KMS-11 (cell line): Measurements from ENCODE around the gene NOL11.

Experiments used
- H2AFZ ChIP-seq: fragments of 200-600 bp; sonication (generic); 2 replicates; pipeline ENCODE4 v1.6.1; 2016; ENCODE audit warnings: antibody characterized with exemption, mixed run types, low read depth
- H3K27ac ChIP-seq: fragments of 200-600 bp; sonication (generic); 2 replicates; pipeline ENCODE4 v1.6.1; 2016; ENCODE audit warnings: mild to moderate bottlenecking, mixed run types
- H3K27me3 ChIP-seq: fragments of 200-600 bp; sonication (generic); 2 replicates; pipeline ENCODE4 v1.6.1; 2017; ENCODE audit warnings: mild to moderate bottlenecking, low read depth, mixed run types, moderate library complexity; ENCODE audit not compliant: insufficient read depth
- H3K36me3 ChIP-seq: fragments of 200-600 bp; sonication (generic); 2 replicates; pipeline ENCODE4 v1.6.1; 2017; ENCODE audit warnings: mild to moderate bottlenecking, mixed run types; ENCODE audit not compliant: insufficient read depth
- H3K4me1 ChIP-seq: fragments of 200-600 bp; sonication (generic); 2 replicates; pipeline ENCODE4 v1.6.1; 2016; ENCODE audit warnings: mild to moderate bottlenecking, low read depth, mixed run types; ENCODE audit not compliant: poor library complexity, severe bottlenecking
- H3K4me2 ChIP-seq: fragments of 200-600 bp; sonication (generic); 2 replicates; pipeline ENCODE4 v1.7.0; 2016; ENCODE audit warnings: mild to moderate bottlenecking, mixed run types
- H3K4me3 ChIP-seq: fragments of 200-600 bp; sonication (generic); IDR thresholded peaks from 2 replicates; pipeline ENCODE4 v1.6.1; 2017; ENCODE audit warnings: low read depth, low read length, mixed read lengths; ENCODE audit not compliant: insufficient read depth
- H3K79me2 ChIP-seq: fragments of 200-600 bp; sonication (generic); 2 replicates; pipeline ENCODE4 v1.6.1; 2016; ENCODE audit warnings: low read depth, mixed run types; ENCODE audit not compliant: insufficient read depth
- H3K9ac ChIP-seq: fragments of 200-600 bp; sonication (generic); 2 replicates; pipeline ENCODE4 v1.6.1; 2016; ENCODE audit warnings: mild to moderate bottlenecking, mixed run types
- H4K20me1 ChIP-seq: fragments of 200-600 bp; sonication (generic); 2 replicates; pipeline ENCODE4 v1.6.1; 2016; ENCODE audit warnings: mild to moderate bottlenecking, mixed run types; ENCODE audit not compliant: insufficient read depth
- CTCF ChIP-seq: fragments of 200-600 bp; sonication (generic); conservative IDR thresholded peaks from 2 replicates; pipeline ENCODE4 v1.6.1; 2017; ENCODE audit warnings: low read depth, mild to moderate bottlenecking, antibody characterized with exemption, low read length, moderate library complexity, mixed read lengths

NOL11 gene

GRCh38 chr17:67680445-67681224 is 37.1 kb upstream of the NOL11 start:
- Histone ChIP-seq H3K4me3 (no peak overlapping the region), H3K36me3 (no peaks in the 10 kb centered on the region), H3K4me2 (peak overlapping the region; percentile 70), H3K27me3 (no peaks in the 10 kb centered on the region), H3K4me1 (peaks cover 85% of the 10 kb centered on the region), H2AFZ (peak overlapping the region; percentile 5), H4K20me1 (no peaks in the 10 kb centered on the region), H3K9ac (peak overlapping the region; percentile 42; the same call in 1 of the 2 replicates), H3K79me2 (no peaks in the 10 kb centered on the region), H3K27ac (peak overlapping the region; percentile 93)
- TF ChIP-seq CTCF, result no peak; the same call in 1 of the 2 replicates

GRCh38 chr17:67682196-67682595 is 35.5 kb upstream of the NOL11 start:
- Histone ChIP-seq H2AFZ (no peak overlapping the region), H3K79me2 (no peaks in the 10 kb centered on the region), H3K36me3 (no peaks in the 10 kb centered on the region), H4K20me1 (no peaks in the 10 kb centered on the region), H3K9ac (no peak overlapping the region), H3K27ac (peak overlapping the region; percentile 93; the same call in 1 of the 2 replicates), H3K4me2 (peak overlapping the region; percentile 70; the same call in 1 of the 2 replicates), H3K4me3 (no peak overlapping the region), H3K4me1 (peaks cover 84% of the 10 kb centered on the region), H3K27me3 (no peaks in the 10 kb centered on the region)
- no peak for TF ChIP-seq CTCF

- H3K4me3 ChIP-seq, result no peak overlapping the region
- H2AFZ ChIP-seq, result no peak overlapping the region
- no peaks in the 10 kb centered on the region for H4K20me1 ChIP-seq
- no peaks in the 10 kb centered on the region for H3K36me3 ChIP-seq
- H3K4me2 ChIP-seq, result no peak overlapping the region
- H3K79me2 ChIP-seq, result no peaks in the 10 kb centered on the region
- H3K27me3 ChIP-seq, result no peaks in the 10 kb centered on the region
- H3K9ac ChIP-seq, result no peak overlapping the region
- no peak overlapping the region for H3K27ac ChIP-seq
- peaks cover 80% of the 10 kb centered on the region for H3K4me1 ChIP-seq
- TF ChIP-seq CTCF, result no peak
Measured at GRCh38 chr17:67685351-67685750, 32.4 kb upstream of the NOL11 start.

- no peak overlapping the region for H3K4me3 ChIP-seq
- H3K79me2 ChIP-seq, result no peaks in the 10 kb centered on the region
- no peak overlapping the region for H3K4me2 ChIP-seq
- H3K4me1 ChIP-seq, result peaks cover 72% of the 10 kb centered on the region
- no peaks in the 10 kb centered on the region for H3K36me3 ChIP-seq
- no peak for TF ChIP-seq CTCF
- H3K27me3 ChIP-seq, result no peaks in the 10 kb centered on the region
- no peak overlapping the region for H3K9ac ChIP-seq
- H2AFZ ChIP-seq, result no peak overlapping the region
- no peaks in the 10 kb centered on the region for H4K20me1 ChIP-seq
- no peak overlapping the region; the same call in 1 of the 2 replicates for H3K27ac ChIP-seq
Measured at GRCh38 chr17:67686241-67686640, 31.5 kb upstream of the NOL11 start.
